Measurements from ENCODE around the gene DHDH. TPM values are rescaled to one million over a fixed set of nuclear protein-coding genes. Genes with fewer than 3 reads are reported as not detected.
A peak's percentile ranks its signal among the peaks of the same experiment; 100 is the strongest.

DHDH gene
- total and polyA plus RNA-seq, 2 of the 13 experiments (the other 11 are each of a cell fraction or from before 2014, with no cell fraction given): 0.13 to 0.91 TPM

- TF ChIP-seq RNF2 (conservative IDR thresholded peaks at IDR 0.05; ENCODE audit: low read depth) (no peak), ZNF138 (CRISPR knock-in tag; IDR thresholded peaks at IDR 0.05; ENCODE audit: low read depth) (0 out of 2 replicates have a peak, but pooled peaks have one; percentile 75), ZSCAN31 (CRISPR knock-in tag; IDR thresholded peaks at IDR 0.05; ENCODE audit: low read depth) (peak; percentile 72; the same call in 1 of the 2 replicates), RXRB (CRISPR knock-in tag; IDR thresholded peaks at IDR 0.05; ENCODE audit: borderline replicate concordance) (peak; percentile 68), BHLHE40 (IDR thresholded peaks at IDR 0.05; ENCODE audit: low read length) (peak; percentile 49), PRDM4 (CRISPR knock-in tag; IDR thresholded peaks at IDR 0.05; ENCODE audit: borderline replicate concordance) (no peak), ZBTB4 (CRISPR knock-in tag; IDR thresholded peaks at IDR 0.05; ENCODE audit: borderline replicate concordance) (no peak), SMARCC2 (IDR thresholded peaks at IDR 0.05) (no peak), IRF2 (CRISPR knock-in tag; IDR thresholded peaks at IDR 0.05) (peak; percentile 19; the same call in 1 of the 2 replicates), ZNF615 (CRISPR knock-in tag; IDR thresholded peaks at IDR 0.05; ENCODE audit: borderline replicate concordance) (0 out of 2 replicates have a peak, but pooled peaks have one; percentile 6), PAXIP1 (CRISPR knock-in tag; conservative IDR thresholded peaks at IDR 0.05) (peak; percentile 99), SIX1 (CRISPR knock-in tag; IDR thresholded peaks at IDR 0.05; ENCODE audit: borderline replicate concordance) (no peak), ZNF576 (CRISPR knock-in tag; IDR thresholded peaks at IDR 0.05) (no peak), HNF4G (IDR thresholded peaks at IDR 0.05; ENCODE audit: borderline replicate concordance, low read depth, low read length) (peak; percentile 84), HNF4G (CRISPR knock-in tag; IDR thresholded peaks at IDR 0.05; ENCODE audit: borderline replicate concordance, low read depth) (peak; percentile 69; the same call in 1 of the 2 replicates), RXRA (CRISPR knock-in tag; IDR thresholded peaks at IDR 0.05) (peak; percentile 85), FOXK1 (CRISPR knock-in tag; IDR thresholded peaks at IDR 0.05; ENCODE audit: borderline replicate concordance, low read depth) (peak; percentile 69)
Measured at GRCh38 chr19:48963371-48964204, 30.1 kb downstream of the DHDH start (continued).
